ENCODE data around the gene TTC3.
A peak's percentile ranks its signal among the peaks of the same experiment; 100 is the strongest.

TTC3 gene

GRCh38 chr21:37060296-37060695 lies 12.8 kb upstream of the TTC3 start:
- DNase-seq = no peak

- no peak for DNase-seq
These were observed 11.0 kb upstream of the TTC3 start for GRCh38 chr21:37061926-37062592.

- no peak for DNase-seq
These were observed 10.5 kb upstream of the TTC3 start for GRCh38 chr21:37062593-37062935.

GRCh38 chr21:37063433-37063832 lies 9.6 kb upstream of the TTC3 start:
- no peak for DNase-seq

- DNase-seq = no peak
These were observed 8.2 kb upstream of the TTC3 start for GRCh38 chr21:37064841-37065240.

GRCh38 chr21:37065561-37066177 lies 7.4 kb upstream of the TTC3 start:
- no peak for DNase-seq

- DNase-seq = no peak
These were observed 1.3 kb upstream of the TTC3 start for GRCh38 chr21:37071561-37072273.

- peak; percentile 81 for DNase-seq
These were observed 623 bp upstream of the TTC3 start for GRCh38 chr21:37072274-37072987.

- DNase-seq = peak; percentile 84
These were observed 553 bp downstream of the TTC3 start for GRCh38 chr21:37073417-37074196.

GRCh38 chr21:37074197-37074510 lies 1.1 kb downstream of the TTC3 start:
- DNase-seq = no peak

- no peak for DNase-seq
These were observed 1.5 kb downstream of the TTC3 start for GRCh38 chr21:37074546-37074945.

- DNase-seq = no peak
These were observed 2.2 kb downstream of the TTC3 start for GRCh38 chr21:37075214-37075770.

GRCh38 chr21:37076087-37076850 lies 3.2 kb downstream of the TTC3 start:
- DNase-seq = no peak

- no peak for DNase-seq
These were observed 4.3 kb downstream of the TTC3 start for GRCh38 chr21:37077403-37077802.

GRCh38 chr21:37079211-37079824 lies 6.3 kb downstream of the TTC3 start:
- DNase-seq = no peak

- DNase-seq = no peak
These were observed 9.3 kb downstream of the TTC3 start for GRCh38 chr21:37082375-37082774.

- no peak for DNase-seq
These were observed 9.9 kb downstream of the TTC3 start for GRCh38 chr21:37082856-37083528.

GRCh38 chr21:37085726-37086125 lies 12.7 kb downstream of the TTC3 start:
- no peak for DNase-seq

GRCh38 chr21:37087188-37087587 lies 14.1 kb downstream of the TTC3 start:
- no peak for DNase-seq

- no peak for DNase-seq
These were observed 15.2 kb downstream of the TTC3 start for GRCh38 chr21:37088186-37088735.

GRCh38 chr21:37093977-37094376 lies 20.9 kb downstream of the TTC3 start:
- no peak for DNase-seq

Measured in CD4-positive, alpha-beta T cell treated with Interferon gamma for 1 hour (primary cell).